Endothelial cell of umbilical vein (primary cell): ENCODE measurements around the gene MRFAP1. TPM values are rescaled to one million over a fixed set of nuclear protein-coding genes. Genes with fewer than 3 reads are reported as not detected.

ENCODE experiments used
- BruUV-seq: library from RNA; stranded (reverse); fragments of 400-500 nt; replicated peaks from 2 replicates; lab custom pipeline; 2021; lab: Mats Ljungman, UMichigan
- CTCF ChIA-PET: fragments of 300-600, 350-600 bp; sonication (Branson Sonifier 250); formaldehyde crosslinking; loops from one replicate; lab custom pipeline; 2021; ENCODE audit warnings: antibody characterized with exemption, inconsistent platforms; lab: Charles Lee
- POLR2A ChIA-PET: fragments of 300-600, 350-600 bp; sonication (Branson Sonifier 250); formaldehyde crosslinking; loops from one replicate; lab custom pipeline; 2021; ENCODE audit warnings: antibody characterized with exemption, inconsistent platforms; lab: Charles Lee
- DNase-seq: peaks from one replicate; pipeline ENCODE4 v3.0.0-alpha.2; 2011; ENCODE audit warnings: low read depth, low spot score
- FAIRE-seq: peaks from 2 replicates; lab custom pipeline; 2011; peaks lifted over from hg19 to GRCh38; lab: Jason Lieb, UNC
- H2AFZ ChIP-seq: 2 replicates; pipeline ENCODE4 v1.6.0; 2012; ENCODE audit warnings: low read depth, low read length, control low read depth, inconsistent platforms
- H3K27ac ChIP-seq: 2 replicates; pipeline ENCODE4 v1.5.1; 2011; ENCODE audit warnings: low read depth, mild to moderate bottlenecking, control low read depth, low read length, moderate library complexity; ENCODE audit not compliant: insufficient read depth
- H3K27me3 ChIP-seq, 2 experiments: 2 replicates each; pipeline versions ENCODE4 v1.6.0 to v1.6.1; 2011; ENCODE audit warnings: low read length in 2 of 2, mixed read lengths in 1 of 2; ENCODE audit not compliant: control insufficient read depth in 2 of 2, insufficient read depth in 2 of 2
- H3K36me3 ChIP-seq, 2 experiments: 2 replicates in 1 of 2; 3 replicates in 1 of 2; pipeline ENCODE4 v1.5.1; 2011; ENCODE audit warnings: low read length in 2 of 2, mild to moderate bottlenecking in 1 of 2, moderate library complexity in 1 of 2; ENCODE audit not compliant: control insufficient read depth in 2 of 2, insufficient read depth in 2 of 2; ENCODE audit errors: extremely low read depth in 1 of 2
- H3K4me1 ChIP-seq: 3 replicates; pipeline ENCODE4 v1.5.1; 2011; ENCODE audit warnings: mild to moderate bottlenecking, low read length; ENCODE audit not compliant: control insufficient read depth, insufficient read depth; ENCODE audit errors: extremely low read depth
- H3K4me2 ChIP-seq: 2 replicates; pipeline ENCODE4 v1.6.1; 2011; ENCODE audit warnings: low read length, control low read depth, mixed read lengths; ENCODE audit not compliant: insufficient read depth
- H3K4me3 ChIP-seq, 3 experiments: fragments of 200-600 bp in 1 of 3; sonication (generic), shearing (Covaris generic) in 1 of 3; replicated peaks in 1 of 3; 2 replicates each; pipeline ENCODE4 v1.5.1; 2011 to 2016; ENCODE audit warnings: control low read depth in 3 of 3, low read length in 3 of 3, mild to moderate bottlenecking in 2 of 3, inconsistent platforms in 1 of 3, low read depth in 1 of 3, moderate library complexity in 1 of 3; ENCODE audit not compliant: insufficient read depth in 1 of 3
- H3K79me2 ChIP-seq: 2 replicates; pipeline ENCODE4 v1.6.0; 2012; ENCODE audit warnings: low read length, inconsistent platforms; ENCODE audit not compliant: control insufficient read depth, insufficient read depth
- H3K9ac ChIP-seq: replicated peaks from 2 replicates; pipeline ENCODE3; 2011; ENCODE audit warnings: low read length, control low read depth; ENCODE audit not compliant: insufficient read depth; ENCODE audit errors: extremely low read depth
- H3K9me1 ChIP-seq: replicated peaks from 3 replicates; pipeline ENCODE4 v1.6.0; 2011; ENCODE audit warnings: mild to moderate bottlenecking, low read length; ENCODE audit not compliant: control insufficient read depth, insufficient read depth; ENCODE audit errors: extremely low read depth
- H3K9me3 ChIP-seq: replicated peaks from 2 replicates; pipeline ENCODE4 v1.5.1; 2012; ENCODE audit warnings: low read length, inconsistent platforms; ENCODE audit not compliant: control insufficient read depth, insufficient read depth
- H4K20me1 ChIP-seq: replicated peaks from 2 replicates; pipeline ENCODE3; 2011; ENCODE audit warnings: mild to moderate bottlenecking, low read length; ENCODE audit not compliant: control insufficient read depth, insufficient read depth; ENCODE audit errors: extremely low read depth
- EZH2 ChIP-seq: IDR thresholded peaks from 2 replicates; pipeline ENCODE4 v1.6.1; 2012; ENCODE audit warnings: borderline replicate concordance, low read depth, mild to moderate bottlenecking, moderate library complexity, low read length, inconsistent platforms; ENCODE audit not compliant: severe bottlenecking
- FOS ChIP-seq: IDR thresholded peaks from 2 replicates; pipeline ENCODE4 v1.6.1; 2011; ENCODE audit warnings: mild to moderate bottlenecking, low read length, moderate library complexity, borderline replicate concordance; ENCODE audit not compliant: insufficient read depth
- GATA2 ChIP-seq: IDR thresholded peaks from 2 replicates; pipeline ENCODE4 v1.7.0; 2011; ENCODE audit warnings: low read depth, mild to moderate bottlenecking, moderate library complexity, mixed read lengths, low read length; ENCODE audit not compliant: insufficient read length, insufficient read depth
- JUN ChIP-seq: IDR thresholded peaks from 2 replicates; pipeline ENCODE4 v1.6.1; 2011; ENCODE audit warnings: borderline replicate concordance, low read depth; ENCODE audit not compliant: insufficient read length, insufficient read depth
- MYC ChIP-seq: IDR thresholded peaks from one replicate; pipeline ENCODE4 v1.6.1; 2011; ENCODE audit warnings: mild to moderate bottlenecking, low read depth, low read length
- POLR2A ChIP-seq: IDR thresholded peaks from 2 replicates; pipeline ENCODE4 v1.6.1; 2012; ENCODE audit warnings: low read depth, mild to moderate bottlenecking, control low read depth, low read length
- POLR2AphosphoS5 ChIP-seq: IDR thresholded peaks from 2 replicates; pipeline ENCODE4 v1.6.1; 2012; ENCODE audit warnings: low read depth, mild to moderate bottlenecking, control low read depth, low read length, moderate library complexity; ENCODE audit not compliant: insufficient read depth
- dilution Hi-C: fragments of 300-500 bp; cut with MboI; formaldehyde crosslinking; loops from one replicate; pipeline ENCODE4 v1.15.0; 2019; ENCODE audit warnings: low sequenced_read_pairs; ENCODE audit not compliant: extremely low pct_ligation_motif_present
- intact Hi-C: fragments of 100-400 bp; cut with micrococcal nuclease; formaldehyde crosslinking; loops from one replicate; pipeline ENCODE4 v1.10.0; 2022
- polyA plus RNA-seq, 4 experiments: library from polyadenylated mRNA; depleted of rRNA in 3 of 4; stranded (reverse) in 3 of 4; unstranded in 1 of 4; fragments of >200 nt; gene quantifications; 2 replicates each; pipeline versions ENCODE4 v1.2.1 to v1.2.3, GENCODE V29; 2011 to 2012; ENCODE audit warnings: missing spikeins in 1 of 4
- total RNA-seq: library from RNA; stranded (reverse); gene quantifications from 2 replicates; pipeline ENCODE4 v1.2.3, GENCODE V29; 2021
- TF ChIP-seq, protein P1 (sequence below), 2 donors: IDR thresholded peaks; 1 replicate in 1 of 2; 2 replicates in 1 of 2; pipeline ENCODE4 v1.5.1; 2011; ENCODE audit warnings: low read length in 2 of 2, mild to moderate bottlenecking in 2 of 2, moderate library complexity in 2 of 2, control low read depth in 1 of 2, inconsistent platforms in 1 of 2, low read depth in 1 of 2; ENCODE audit not compliant: insufficient read depth in 1 of 2; ENCODE audit errors: extremely low read depth in 1 of 2
- TF ChIP-seq, protein P2 (sequence below): IDR thresholded peaks from 2 replicates; pipeline ENCODE4 v1.6.1; 2011; ENCODE audit not compliant: insufficient read depth, insufficient read length

MRFAP1 gene
- total and polyA plus RNA-seq, 2 donors (not counting 3 experiments of a cell fraction or from before 2014, with no cell fraction given): 170 to 317 TPM

GRCh38 chr4:6641971-6642320 lies 1.5 kb downstream of the MRFAP1 start:
- Histone ChIP-seq H2AFZ (no peak overlapping the region), H3K36me3 (peaks cover 5 to 13% of the 10 kb centered on the region in 2 experiments), H3K9me1 (no peaks in the 10 kb centered on the region), H3K4me2 (peak overlapping the region; percentile 95), H3K27me3 (peaks cover 0 to under 1% of the 10 kb centered on the region in 2 experiments), H3K4me3 (peak overlapping the region; percentile 80 to 98 (median 97)), H3K79me2 (peaks cover 25% of the 10 kb centered on the region), H3K9ac (peak overlapping the region; percentile 96), H4K20me1 (peaks cover 5% of the 10 kb centered on the region), H3K27ac (peak overlapping the region; percentile 93), H3K9me3 (no peaks in the 10 kb centered on the region), H3K4me1 (peaks cover 11% of the 10 kb centered on the region)
- no peak for TF ChIP-seq EZH2
- TF ChIP-seq, protein P1, sequence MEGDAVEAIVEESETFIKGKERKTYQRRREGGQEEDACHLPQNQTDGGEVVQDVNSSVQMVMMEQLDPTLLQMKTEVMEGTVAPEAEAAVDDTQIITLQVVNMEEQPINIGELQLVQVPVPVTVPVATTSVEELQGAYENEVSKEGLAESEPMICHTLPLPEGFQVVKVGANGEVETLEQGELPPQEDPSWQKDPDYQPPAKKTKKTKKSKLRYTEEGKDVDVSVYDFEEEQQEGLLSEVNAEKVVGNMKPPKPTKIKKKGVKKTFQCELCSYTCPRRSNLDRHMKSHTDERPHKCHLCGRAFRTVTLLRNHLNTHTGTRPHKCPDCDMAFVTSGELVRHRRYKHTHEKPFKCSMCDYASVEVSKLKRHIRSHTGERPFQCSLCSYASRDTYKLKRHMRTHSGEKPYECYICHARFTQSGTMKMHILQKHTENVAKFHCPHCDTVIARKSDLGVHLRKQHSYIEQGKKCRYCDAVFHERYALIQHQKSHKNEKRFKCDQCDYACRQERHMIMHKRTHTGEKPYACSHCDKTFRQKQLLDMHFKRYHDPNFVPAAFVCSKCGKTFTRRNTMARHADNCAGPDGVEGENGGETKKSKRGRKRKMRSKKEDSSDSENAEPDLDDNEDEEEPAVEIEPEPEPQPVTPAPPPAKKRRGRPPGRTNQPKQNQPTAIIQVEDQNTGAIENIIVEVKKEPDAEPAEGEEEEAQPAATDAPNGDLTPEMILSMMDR (IDR thresholded peaks at IDR 0.05; ENCODE audit: extremely low read depth in 1 of 2, insufficient read depth in 1 of 2, low read depth in 1 of 2, low read length in 2 of 2): no peak
- no peak for TF ChIP-seq FOS
- TF ChIP-seq POLR2AphosphoS5: no peak
- no peak for TF ChIP-seq GATA2
- TF ChIP-seq MYC: no peak
- no peak for TF ChIP-seq POLR2A
- no peak for TF ChIP-seq JUN
- TF ChIP-seq, protein P2, sequence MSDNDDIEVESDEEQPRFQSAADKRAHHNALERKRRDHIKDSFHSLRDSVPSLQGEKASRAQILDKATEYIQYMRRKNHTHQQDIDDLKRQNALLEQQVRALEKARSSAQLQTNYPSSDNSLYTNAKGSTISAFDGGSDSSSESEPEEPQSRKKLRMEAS: no peak
- FAIRE-seq (no peak), DNase-seq (no peak)
- ChIA-PET CTCF (interaction anchor here (1.0 to 1.6 kb wide), 2 partner anchors 14 to 32 kb away, joined by 3 to 6 read pairs; a partner anchor contains a TSS), POLR2A (interaction anchor here (1.5 kb wide), 1 partner anchor 32 kb away, joined by 7 read pairs; a partner anchor contains a TSS)
- intact Hi-C loops (no loop called here), dilution Hi-C loops (no loop called here)
- BruUV-seq: no TSS peak
